GM19452 (cell line): ENCODE data around the gene POC1B.

Source experiments
- ATAC-seq: cut with Tn5 transposase; IDR thresholded peaks from one replicate; pipeline ENCODE4 v1.9.1; 2021; ENCODE audit not compliant: unreplicated experiment

Gene POC1B

DNA sequence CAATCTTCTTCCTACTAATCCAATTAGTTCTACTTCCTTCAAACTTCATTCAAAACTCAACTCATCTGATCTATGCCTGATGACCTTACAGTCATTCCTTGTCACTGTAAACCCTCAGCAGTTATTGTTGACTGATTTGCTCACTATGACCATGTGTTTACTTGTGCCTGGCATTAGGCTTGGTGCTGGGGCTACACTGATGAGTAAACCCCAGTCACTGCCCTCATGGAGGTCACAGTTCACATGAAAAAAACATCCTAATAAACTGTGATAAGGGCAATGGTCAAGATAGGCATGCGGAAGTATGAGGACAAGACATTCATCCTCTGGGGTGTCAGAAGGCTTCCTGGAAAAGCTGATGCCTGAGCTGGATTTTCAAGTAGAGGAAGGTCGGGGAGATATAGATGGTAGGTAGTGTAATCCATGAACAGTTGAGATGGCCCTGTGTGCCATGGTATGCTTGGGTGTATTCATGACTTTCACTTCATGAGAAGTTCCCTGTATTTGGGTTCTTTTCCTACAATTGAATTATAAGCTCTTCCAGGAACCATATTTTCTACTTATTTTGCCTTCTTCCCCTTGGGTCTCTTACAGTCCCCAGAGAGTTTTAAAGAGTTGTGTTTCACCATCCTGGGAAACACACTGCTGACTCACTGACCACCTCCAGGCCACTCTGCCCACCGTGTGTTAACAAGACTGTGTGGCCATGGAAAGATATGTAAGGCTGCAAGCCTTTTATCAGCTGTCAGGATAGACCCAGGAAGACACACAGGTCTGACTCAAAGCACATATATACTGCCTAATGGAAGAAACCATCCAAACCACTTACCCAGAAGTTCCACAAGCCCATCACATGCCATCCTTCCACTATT lies 134.8 kb downstream of the POC1B start:
- no peak for ATAC-seq

GRCh38 chr12:89389755-89390661 lies 135.8 kb downstream of the POC1B start:
- peak; percentile 85 for ATAC-seq

DNA sequence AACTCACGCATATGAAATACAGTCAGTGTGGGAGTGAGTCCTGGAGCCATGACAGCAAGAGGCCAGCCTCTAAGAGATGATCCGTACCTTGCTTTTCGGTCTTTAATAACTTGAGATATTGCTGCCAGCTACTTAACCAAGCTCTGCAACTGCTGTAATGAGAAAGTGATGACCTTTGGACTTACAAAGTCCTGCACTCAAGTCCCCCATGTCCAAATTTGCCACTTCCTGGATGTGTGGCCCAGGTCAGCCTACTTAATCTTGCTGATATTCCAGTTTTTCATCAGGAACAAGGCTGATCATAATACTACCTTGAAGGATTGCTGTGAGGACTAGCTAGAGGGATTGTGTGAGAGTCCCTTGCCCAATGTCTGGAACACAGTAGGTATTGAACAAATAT lies 139.7 kb downstream of the POC1B start:
- ATAC-seq = no peak

- ATAC-seq = no peak
These were observed 141.0 kb downstream of the POC1B start for GRCh38 chr12:89384807-89385206.

DNA sequence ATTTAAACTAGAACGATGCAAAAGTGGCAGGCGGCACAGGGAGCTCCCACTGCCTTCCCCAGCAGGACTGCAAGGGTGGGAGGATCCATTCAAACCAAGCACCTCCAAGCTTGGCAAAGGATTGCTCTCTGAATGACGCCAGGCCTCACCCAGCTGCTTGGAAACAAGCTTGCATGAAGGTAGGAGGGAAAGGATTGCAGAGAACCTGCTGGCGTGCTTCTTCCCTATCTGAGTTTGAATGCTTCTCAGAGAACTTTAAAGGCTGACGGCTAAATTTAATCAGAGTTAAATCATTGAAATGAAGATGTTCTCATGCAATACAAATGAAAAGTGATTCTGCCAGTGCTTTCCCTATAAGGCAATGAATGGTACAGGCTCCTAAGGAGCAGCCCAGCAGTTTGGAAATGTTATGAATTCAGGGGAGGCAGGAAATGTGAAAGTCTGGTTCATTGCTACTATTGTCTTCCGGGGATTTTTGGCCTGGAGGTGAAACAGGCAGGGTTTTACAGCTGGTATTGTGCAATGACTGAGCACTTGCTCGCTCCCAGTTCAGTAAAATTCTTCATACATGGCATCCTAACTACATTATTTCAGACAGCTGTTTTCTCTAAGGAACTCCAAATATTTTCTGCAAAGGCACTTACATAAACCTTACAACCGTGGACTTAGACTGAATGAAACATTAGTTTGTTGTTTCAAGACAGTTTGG lies 141.6 kb downstream of the POC1B start:
- ATAC-seq = no peak

DNA sequence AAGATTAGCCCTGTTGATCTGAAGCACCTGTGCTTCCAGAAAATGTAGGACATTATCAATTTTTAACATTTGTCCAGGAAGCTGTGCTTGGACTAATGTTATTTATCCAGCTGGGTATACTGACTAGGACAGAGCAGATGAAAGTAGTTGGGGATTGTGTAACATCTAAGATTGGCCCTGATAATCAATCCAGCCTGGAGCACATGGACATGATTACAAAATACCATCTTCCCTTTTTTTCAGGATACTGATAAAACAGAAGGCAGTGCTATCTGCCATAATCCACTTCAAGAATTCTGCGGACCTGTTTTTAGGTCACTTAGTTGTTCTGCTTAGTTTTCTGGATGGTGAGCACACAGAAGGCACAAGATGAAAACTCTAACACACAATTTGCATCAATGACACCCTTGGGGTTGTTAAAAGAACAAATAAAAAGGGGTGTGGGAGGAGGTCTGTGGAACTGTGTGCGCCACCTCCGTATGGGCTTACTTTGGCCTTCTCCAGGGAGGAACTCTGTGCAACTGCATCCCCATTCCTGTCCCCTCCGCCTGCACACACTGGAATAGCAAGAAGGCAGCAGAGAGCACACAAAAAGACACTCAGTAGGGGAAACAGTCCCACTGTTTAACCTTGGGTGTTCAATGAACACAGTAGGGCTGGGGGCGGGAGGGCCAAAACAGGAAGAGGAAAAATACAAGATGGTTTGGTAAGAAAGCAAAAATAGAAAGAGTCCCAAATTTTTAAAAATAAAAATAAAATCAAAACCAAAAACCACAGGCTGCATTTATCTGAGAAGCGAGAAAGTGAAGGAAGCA lies 142.4 kb downstream of the POC1B start:
- ATAC-seq = no peak

GRCh38 chr12:89382328-89382727 lies 143.5 kb downstream of the POC1B start:
- ATAC-seq = no peak

- no peak for ATAC-seq
These were observed 145.9 kb downstream of the POC1B start for GRCh38 chr12:89379839-89380467.

DNA sequence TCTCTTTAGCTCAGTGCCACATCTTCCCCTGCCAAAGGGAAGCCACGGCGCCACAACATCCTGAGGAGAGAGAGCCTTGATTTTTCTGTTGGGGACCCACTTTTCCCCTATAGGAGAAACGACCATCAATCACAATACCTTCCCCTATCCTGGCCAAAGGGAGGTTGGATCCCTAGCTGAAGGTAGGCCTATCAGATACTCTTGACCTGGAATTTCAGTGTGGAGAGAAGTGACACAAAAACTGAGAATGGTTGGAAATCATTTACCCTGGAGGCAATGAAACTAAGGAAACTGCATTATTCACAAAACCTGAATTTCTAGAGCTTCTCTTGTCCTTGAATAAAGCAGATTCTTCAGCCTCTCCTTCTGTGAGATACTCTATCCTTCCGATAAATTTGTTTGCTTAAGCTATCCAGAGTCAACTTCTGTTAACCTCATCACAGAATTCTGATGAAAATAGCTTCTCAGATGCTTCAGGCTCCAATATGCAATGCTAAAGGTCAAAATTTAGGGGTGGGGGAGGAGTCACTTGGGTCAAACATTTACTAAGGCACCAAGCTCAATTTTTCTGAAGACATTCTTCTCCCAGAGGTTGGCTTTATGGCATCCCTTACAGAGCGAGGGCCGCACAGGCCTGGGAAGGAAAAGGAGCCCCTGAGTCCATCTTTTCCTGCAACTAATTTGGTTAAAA lies 146.6 kb downstream of the POC1B start:
- no peak for ATAC-seq

DNA sequence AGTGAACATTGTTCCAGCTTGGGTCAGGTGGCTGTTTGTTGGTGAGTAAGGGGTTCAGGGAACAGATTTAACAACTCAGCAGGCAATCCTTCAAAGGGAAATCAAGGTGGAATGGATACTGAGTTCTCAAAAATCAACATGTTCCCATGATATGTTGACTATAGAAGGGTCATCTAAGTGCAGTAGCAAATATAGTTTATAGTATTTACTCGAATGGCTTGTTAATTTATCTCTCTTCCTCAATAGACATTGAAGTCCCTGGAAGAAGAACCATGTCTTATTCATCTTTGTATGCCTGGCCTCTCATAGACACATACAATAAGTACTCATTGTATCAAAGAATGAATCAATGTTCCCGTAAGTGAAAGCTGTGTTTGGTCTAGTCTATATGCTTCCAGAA lies 149.0 kb downstream of the POC1B start:
- no peak for ATAC-seq

DNA sequence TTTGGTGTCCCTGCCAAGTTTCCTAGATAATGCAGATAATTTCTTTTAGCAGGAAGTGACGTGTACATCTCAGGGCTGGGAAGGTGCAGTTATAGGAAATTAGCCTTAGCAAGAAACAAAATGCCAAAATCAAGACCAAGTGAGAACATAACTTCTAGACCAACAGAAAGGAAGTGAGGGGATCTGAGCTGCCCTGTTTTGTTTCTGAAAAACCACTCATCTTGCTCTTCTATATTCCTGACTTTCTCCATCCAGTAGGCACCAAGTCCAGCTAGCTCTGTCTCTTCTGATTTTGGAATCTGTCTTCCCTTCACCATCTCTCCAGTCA lies 149.7 kb downstream of the POC1B start:
- ATAC-seq = no peak

DNA sequence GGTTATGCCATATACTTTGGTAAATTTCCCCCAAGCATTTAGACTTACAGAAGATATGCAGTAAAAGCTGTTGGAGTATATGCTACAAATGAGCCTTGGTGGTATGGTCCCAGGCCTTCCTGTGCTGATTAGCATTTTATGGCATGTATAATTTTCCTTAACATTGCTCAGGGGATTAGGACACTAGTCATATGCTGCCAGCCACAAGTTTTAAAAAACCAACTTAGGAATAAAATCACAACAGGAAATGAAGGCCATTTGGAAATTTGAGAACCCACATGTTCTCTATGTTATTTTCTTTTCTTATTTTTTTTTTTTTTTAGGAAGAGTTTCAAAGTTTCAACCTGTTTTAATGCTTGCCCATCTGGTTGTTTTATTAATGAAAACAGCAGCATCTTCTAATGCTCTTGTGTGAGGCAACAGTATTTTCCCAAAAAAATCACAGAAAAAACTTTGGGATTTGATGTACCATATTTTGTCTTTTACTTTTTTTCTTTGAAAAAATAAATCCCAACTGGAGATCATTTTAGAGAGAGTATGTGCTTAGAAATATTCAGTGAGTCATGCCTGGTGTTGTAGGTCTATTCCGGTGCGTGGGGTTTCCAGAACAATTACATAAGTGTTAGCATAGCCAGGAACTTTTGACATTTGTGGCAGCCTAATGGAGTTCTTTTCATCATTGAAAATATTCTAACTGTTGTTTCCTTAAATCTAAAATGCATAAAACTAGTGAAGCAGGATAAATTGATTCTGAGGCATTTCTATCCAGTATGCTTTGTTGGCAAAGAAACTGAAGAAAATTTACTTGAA lies 151.9 kb downstream of the POC1B start:
- ATAC-seq = no peak

- ATAC-seq = no peak
These were observed 153.1 kb downstream of the POC1B start for GRCh38 chr12:89372584-89373370.

GRCh38 chr12:89370850-89371249 lies 155.0 kb downstream of the POC1B start:
- no peak for ATAC-seq

DNA sequence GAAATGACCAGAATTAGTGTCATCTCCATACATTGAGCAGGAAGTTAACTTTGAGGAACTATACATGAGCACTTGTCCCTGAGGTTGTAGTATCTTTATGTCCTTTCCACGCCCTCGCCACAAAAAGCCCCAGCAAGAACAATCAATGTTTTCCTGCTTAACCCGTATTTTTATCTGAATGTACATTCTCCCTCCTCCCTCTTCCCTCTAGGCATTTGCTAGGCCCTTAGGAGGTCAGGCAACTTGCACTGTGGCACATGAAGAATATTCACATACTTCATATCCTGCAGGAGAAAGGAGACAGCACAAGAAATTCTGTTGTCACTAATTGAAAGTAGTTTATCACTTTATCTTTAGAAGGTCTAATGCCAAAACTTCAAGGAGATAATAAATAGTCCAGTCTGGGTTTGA lies 155.4 kb downstream of the POC1B start:
- ATAC-seq = no peak
